Stimulated activated CD8-positive, alpha-beta memory T cell treated with anti-CD3 and anti-CD28 coated beads, Interleukin-12 subunit alpha, Interleukin-12 subunit beta, amount 100 ng/mL, for 24 hours (primary cell): ENCODE measurements around the gene ARL5A.

Source experiments
- DNase-seq: peaks from one replicate; pipeline ENCODE4 v3.0.0-alpha.2; 2020; ENCODE audit errors: extremely low read depth

ARL5A gene

DNA sequence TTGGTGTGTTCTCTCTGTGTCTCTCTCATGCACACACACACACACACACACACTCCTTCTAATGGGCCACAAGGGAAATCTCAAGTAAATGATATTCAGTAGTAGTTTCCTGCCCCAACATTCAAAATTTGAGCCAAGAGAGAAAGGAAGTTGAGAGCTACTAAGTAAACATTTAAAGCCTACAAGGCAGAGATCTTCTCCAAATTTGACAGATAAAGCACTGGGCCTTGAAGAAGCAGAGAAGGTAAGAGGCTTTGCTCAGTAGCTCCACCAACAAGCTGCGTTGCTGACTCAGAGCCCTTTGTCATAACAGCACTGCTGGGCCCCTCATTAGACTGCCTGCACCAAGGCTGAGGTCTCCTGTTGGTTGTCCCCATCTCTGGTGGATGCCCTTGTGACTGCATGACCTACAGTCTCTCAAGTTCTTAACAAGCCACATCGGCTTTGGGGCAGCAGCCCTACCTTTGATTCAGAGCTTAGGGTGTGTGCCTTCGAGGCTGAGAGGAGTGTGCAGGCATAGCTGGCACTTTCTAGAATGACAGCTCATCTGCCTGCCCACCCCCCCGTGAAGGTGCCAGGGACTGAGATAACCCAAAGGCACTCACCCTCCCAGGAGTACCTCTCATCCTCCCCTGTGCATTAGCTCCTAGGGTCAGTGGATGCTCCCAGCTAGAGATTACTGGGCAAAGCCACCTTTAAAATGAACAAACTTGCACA, 61.6 kb downstream of the ARL5A start:
- DNase-seq = no peak

DNA sequence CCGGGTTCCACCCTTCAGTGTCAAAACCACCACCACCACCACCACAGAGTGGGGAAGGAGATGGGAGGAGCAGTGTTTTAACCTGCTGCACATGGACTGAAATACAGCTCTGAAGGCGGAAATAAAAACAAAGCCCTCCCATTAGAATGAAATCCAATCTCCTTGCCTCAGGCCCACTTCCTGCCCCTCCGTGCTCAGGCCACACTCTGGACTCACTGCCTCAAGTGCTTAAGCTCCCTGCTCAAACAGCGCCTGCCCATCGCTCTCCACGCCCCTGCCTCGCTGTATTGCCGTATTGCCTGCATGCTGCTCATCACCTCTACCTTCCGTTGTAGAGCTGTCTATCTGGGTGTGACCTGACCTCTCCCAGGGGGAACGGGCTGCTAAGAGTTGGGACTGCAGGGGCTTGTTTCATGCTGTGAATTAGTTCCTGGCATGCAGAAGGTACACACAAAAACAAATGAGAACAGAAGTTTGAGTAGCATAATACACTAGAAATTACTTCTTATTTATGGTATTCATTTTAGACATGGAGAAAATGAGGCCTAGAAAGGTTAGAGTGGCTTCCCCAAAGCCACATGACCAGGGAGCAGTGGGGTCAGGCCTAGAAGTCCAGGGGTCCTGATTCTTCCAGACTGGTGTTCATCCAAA, 62.3 kb downstream of the ARL5A start:
- DNase-seq = no peak

DNA sequence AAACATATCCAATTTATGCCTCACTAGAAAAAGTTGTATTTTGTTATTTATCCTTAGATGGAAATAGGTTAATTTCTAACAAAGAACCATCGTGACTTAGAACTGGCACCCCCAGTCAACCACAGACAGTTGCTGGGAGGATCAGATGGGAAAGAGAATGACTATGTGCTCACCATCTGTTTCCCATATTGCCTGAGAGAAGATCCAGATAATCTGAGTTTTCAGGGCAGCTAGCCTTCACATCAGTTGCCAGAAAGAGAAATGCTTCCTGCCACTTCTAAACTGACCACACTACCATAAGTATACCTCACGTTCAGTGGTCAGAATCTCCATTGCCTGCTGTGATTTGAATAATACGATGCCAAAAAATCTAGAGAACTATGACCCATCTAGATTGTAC, 65.5 kb downstream of the ARL5A start:
- no peak for DNase-seq

DNA sequence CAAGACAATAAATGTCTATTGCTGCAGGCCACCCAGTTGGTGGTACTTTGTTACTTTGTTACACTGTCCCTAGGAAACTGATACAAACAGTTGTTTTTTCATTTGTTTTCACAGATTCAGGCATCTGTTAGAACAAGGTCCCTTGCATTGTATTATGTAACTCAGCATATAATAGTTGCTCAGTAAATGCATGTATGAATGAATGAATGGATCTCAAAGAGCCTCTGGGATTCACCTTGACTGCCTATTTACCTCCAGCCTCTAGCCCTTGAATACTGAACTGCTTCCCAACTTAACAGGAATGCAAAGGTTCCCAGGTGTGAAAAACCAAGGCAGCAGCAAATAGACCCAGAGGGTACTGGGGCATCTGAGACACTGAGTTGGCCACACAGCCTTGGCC, 66.5 kb downstream of the ARL5A start:
- DNase-seq = no peak

DNA sequence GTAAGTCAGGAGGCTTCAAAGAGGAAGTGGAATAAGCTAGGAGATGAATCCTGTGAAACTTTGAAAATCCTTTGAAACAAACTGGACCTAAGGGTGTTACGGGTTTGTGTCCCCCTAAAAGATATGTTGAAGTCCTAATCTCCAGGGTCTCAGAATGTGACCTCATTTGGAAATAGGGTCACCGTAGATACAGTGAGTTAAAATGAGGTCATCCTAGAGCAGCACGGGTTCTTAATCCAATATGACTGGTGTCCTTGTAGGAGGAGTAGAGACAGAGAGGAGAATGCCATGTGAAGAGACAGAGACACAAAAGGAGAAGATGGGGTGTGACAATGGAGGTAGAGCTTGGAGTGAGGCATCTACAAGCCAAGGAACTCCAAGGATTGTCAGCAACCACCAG, 67.0 kb downstream of the ARL5A start:
- no peak for DNase-seq

DNA sequence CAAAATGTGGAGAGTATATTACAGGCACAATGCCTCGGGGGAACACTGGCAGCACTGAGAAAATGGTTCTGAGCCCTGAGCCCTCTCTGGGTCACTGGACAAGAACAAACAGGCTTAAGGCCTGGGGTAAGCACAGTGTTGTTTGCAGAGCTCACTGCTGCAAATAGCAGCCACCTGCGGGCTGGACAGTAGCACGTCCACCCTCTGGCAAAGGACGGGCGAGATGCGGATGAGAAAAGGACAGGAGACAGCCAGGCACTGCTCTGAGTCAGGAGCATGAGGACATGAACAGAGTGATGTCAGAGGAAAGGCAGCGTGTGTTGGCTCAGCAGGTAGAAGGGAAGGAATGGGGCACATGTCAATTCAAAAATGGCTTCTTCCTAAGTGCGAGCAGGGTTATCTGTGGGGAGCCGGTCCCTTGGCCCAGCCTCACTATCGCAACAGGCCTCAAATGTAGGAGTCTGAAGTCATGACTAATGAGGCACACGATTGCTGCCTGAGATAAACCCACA, 68.0 kb downstream of the ARL5A start:
- DNase-seq = no peak

DNA sequence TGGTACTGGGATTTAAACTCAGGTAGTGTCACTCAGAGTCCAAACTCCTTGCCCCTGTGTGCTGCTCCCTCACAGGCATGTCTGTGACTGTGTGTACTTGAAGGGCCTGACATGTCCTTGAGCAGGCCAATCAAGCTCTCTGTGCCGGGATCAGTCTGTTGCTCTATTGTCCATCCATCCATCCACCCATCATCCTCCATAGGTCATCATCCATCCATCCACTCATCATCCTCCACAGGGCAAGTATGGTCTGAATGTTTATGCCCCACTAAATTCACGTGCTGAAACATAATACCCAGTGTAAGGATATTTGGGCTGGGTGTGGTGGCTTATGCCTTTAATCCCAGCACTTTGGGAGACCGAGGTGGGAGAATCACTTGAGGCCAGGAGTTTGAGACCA, 69.5 kb downstream of the ARL5A start:
- DNase-seq = no peak

DNA sequence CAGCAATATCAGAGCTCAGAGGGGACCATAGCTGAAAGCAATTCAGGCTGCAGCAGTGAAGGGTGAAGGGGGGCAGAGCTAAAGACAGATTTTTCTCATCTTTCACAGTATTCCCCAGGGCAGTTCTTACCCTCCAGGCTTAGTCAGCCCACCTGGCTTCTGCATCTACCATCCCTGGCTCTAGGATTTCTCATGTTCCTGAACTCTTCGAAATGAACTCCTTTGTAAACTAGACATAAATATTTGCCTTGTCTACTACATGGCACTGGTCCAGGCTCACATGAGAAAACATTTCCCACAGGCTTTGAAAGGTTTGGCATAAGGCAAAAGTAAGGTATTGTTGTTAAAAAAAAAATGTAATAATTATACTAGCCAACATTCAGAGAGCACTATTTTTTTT, 70.4 kb downstream of the ARL5A start:
- no peak for DNase-seq

DNA sequence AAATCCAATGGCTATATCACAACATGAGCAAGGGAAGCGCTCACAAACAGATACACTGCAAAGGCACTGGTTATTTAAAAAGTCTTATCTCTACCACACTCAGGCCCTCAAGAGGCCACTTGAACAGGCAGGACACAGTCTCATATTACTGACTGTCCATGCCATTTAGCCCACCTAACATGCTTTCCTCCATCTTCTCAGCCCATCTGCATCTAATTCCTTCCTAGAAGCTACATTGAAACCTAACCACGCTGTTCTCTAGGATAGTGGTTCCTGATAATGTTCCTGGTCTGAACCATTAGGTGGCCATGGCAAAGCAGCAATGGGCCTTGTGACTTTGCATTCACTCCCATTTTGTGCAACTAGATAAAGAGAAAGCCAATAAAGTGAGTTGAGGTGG, 71.4 kb downstream of the ARL5A start:
- DNase-seq = no peak

DNA sequence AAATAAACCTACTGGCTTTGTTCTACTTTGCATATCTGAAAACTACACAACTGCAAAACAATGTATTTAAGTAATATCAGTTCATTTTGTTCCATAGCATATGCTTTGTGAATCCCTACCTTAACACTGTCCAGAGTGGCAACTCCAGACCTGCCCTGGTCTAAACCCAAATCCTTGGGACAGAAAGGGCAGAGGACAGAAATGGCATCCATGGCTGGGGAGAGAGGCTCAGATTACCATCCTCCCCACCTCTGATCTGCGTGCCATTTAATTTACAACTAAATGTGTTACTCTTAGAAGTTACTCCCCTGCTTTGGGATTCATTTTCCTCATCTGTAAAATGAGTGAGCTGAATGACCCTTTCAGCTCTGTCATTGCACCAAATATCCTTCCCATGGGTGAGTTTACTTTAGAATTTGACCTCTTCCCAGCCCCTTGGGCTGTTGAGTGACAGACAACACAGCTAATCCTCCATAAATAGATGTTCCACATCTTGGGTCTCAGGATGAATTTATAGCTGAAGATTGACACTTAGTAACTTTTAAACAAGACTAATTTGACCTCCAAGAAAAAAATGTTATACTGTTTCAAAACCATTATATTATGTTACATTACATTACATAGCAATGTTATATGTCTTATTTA, 73.8 kb downstream of the ARL5A start:
- no peak for DNase-seq

DNA sequence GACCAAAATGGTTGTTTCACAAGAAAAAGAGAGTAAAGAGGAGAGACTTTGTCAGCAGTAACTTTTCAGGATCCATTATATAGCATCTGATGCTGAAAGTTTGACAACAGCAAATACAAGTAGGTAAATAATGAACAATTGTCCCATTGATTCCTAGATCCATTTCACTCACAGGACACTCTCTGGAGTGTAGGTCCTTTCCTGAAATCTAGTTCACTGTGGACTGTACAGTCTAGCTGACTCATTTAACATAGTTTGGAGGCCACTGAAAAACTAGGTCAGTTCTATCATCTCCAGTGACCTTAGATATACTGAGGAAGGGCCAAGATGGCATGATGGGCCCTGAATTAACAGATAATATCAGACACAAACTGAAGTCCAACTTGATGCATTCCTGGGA, 74.7 kb downstream of the ARL5A start:
- DNase-seq = no peak
